ENCODE results near the gene DCBLD1.

DNA sequence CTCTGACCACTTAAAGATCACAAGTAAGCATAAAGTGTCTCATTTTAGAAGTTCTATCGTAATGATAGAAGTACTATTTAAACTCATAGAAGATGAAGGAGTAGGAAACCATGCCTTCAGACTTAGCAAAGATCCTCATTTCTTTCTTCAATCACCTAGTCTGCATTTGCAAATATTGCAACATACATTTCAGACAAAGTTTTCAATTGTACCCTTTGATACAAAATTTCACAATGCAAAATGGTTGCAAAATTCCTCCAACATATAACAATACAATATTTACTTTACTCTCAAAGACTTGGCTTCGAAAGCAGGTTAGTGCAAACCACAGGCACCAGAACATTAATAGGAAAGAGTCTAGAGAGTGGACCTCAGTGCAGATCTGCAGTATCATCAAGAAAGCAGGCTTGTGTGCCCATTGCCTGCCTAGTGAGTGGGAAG is 40.6 kb upstream of the DCBLD1 start:
- no peak for TF ChIP-seq CTCF (IDR thresholded peaks at IDR 0.05; ENCODE audit: low read length)
- no peak for TF ChIP-seq EZH2 (IDR thresholded peaks at IDR 0.05; ENCODE audit: borderline replicate concordance, low read length)

All from OCI-LY1 (cell line).